T1000 (cell line): ENCODE measurements around the gene NRAP.

Experiments
- DNase-seq: peaks from one replicate; lab custom pipeline; 2025; ENCODE audit warnings: mixed read lengths; lab: John Stamatoyannopoulos, UW

The NRAP gene

GRCh38 chr10:113663908-113664307 is at the start of gene NRAP:
TSS of gene NRAP (minus strand) at chr10:113664041. CDS start at chr10:113663882, 159 bp downstream.
- no peak for DNase-seq

- DNase-seq: no peak
Measured at GRCh38 chr10:113713640-113713982, 49.8 kb upstream of the NRAP start.

- no peak for DNase-seq
Measured at GRCh38 chr10:113712755-113713639, 49.2 kb upstream of the NRAP start.

- no peak for DNase-seq
Measured at GRCh38 chr10:113712024-113712423, 48.2 kb upstream of the NRAP start.

GRCh38 chr10:113711142-113711541 is 47.3 kb upstream of the NRAP start:
- no peak for DNase-seq

- DNase-seq: peak; percentile 50
Measured at GRCh38 chr10:113709221-113709838, 45.5 kb upstream of the NRAP start.

GRCh38 chr10:113708640-113709039 is 44.8 kb upstream of the NRAP start:
- no peak for DNase-seq

GRCh38 chr10:113706623-113707022 is 42.8 kb upstream of the NRAP start:
- no peak for DNase-seq

GRCh38 chr10:113705344-113705652 is 41.5 kb upstream of the NRAP start:
- no peak for DNase-seq

- peak; percentile 7 for DNase-seq
Measured at GRCh38 chr10:113704637-113705343, 40.9 kb upstream of the NRAP start.

- no peak for DNase-seq
Measured at GRCh38 chr10:113697595-113697994, 33.8 kb upstream of the NRAP start.

- no peak for DNase-seq
Measured at GRCh38 chr10:113695691-113696090, 31.9 kb upstream of the NRAP start.

GRCh38 chr10:113693348-113693747 is 29.5 kb upstream of the NRAP start:
- DNase-seq: no peak

- DNase-seq: no peak
Measured at GRCh38 chr10:113692271-113692670, 28.4 kb upstream of the NRAP start.

- DNase-seq: no peak
Measured at GRCh38 chr10:113691381-113691780, 27.5 kb upstream of the NRAP start.

- no peak for DNase-seq
Measured at GRCh38 chr10:113690749-113691148, 26.9 kb upstream of the NRAP start.

- no peak for DNase-seq
Measured at GRCh38 chr10:113689574-113689973, 25.7 kb upstream of the NRAP start.

- DNase-seq: no peak
Measured at GRCh38 chr10:113689057-113689456, 25.2 kb upstream of the NRAP start.

- no peak for DNase-seq
Measured at GRCh38 chr10:113687037-113687436, 23.2 kb upstream of the NRAP start.

- no peak for DNase-seq
Measured at GRCh38 chr10:113686028-113686427, 22.2 kb upstream of the NRAP start.

- DNase-seq: no peak
Measured at GRCh38 chr10:113683300-113683699, 19.5 kb upstream of the NRAP start.

- no peak for DNase-seq
Measured at GRCh38 chr10:113681533-113682470, 18.0 kb upstream of the NRAP start.
